Neural progenitor cell (in vitro differentiated cells): Measurements from ENCODE around the gene TBC1D19.

ENCODE experiments used
- EZH2 ChIP-seq: fragments of 200-600 bp; sonication (generic); IDR thresholded peaks from 2 replicates; pipeline ENCODE4 v1.6.1; 2017; ENCODE audit warnings: antibody characterized with exemption, mild to moderate bottlenecking, moderate library complexity
- EZH2phosphoT487 ChIP-seq: fragments of 200-600 bp; sonication (generic); IDR thresholded peaks from 2 replicates; pipeline ENCODE4 v1.6.1; 2017; ENCODE audit warnings: antibody characterized with exemption
- TF ChIP-seq, protein P1 (sequence below): fragments of 200-600 bp; sonication (generic); IDR thresholded peaks from 2 replicates; pipeline ENCODE4 v1.5.1; 2017; ENCODE audit warnings: antibody characterized with exemption, mild to moderate bottlenecking

- TF ChIP-seq, protein P1, sequence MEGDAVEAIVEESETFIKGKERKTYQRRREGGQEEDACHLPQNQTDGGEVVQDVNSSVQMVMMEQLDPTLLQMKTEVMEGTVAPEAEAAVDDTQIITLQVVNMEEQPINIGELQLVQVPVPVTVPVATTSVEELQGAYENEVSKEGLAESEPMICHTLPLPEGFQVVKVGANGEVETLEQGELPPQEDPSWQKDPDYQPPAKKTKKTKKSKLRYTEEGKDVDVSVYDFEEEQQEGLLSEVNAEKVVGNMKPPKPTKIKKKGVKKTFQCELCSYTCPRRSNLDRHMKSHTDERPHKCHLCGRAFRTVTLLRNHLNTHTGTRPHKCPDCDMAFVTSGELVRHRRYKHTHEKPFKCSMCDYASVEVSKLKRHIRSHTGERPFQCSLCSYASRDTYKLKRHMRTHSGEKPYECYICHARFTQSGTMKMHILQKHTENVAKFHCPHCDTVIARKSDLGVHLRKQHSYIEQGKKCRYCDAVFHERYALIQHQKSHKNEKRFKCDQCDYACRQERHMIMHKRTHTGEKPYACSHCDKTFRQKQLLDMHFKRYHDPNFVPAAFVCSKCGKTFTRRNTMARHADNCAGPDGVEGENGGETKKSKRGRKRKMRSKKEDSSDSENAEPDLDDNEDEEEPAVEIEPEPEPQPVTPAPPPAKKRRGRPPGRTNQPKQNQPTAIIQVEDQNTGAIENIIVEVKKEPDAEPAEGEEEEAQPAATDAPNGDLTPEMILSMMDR = no peak
- TF ChIP-seq EZH2phosphoT487 (no peak), EZH2 (no peak)
Observed at GRCh38 chr4:26579169-26579568, 4.7 kb upstream of the TBC1D19 start.
